Skeletal muscle satellite cell (primary cell): Measurements from ENCODE around the gene SIRPA.

Source experiments
- H3K27me3 ChIP-seq: 2 replicates; pipeline ENCODE4 v1.7.0; 2013; ENCODE audit warnings: low read length; ENCODE audit not compliant: control insufficient read depth, insufficient read depth
- H3K36me3 ChIP-seq: 2 replicates; pipeline ENCODE4 v1.7.0; 2013; ENCODE audit warnings: mild to moderate bottlenecking, control low read depth, low read length; ENCODE audit not compliant: insufficient read depth
- H3K4me1 ChIP-seq: 2 replicates; pipeline ENCODE4 v1.7.0; 2013; ENCODE audit warnings: low read length; ENCODE audit not compliant: control insufficient read depth, insufficient read depth
- H3K4me2 ChIP-seq: 2 replicates; pipeline ENCODE4 v1.7.0; 2013; ENCODE audit warnings: mild to moderate bottlenecking, low read length
- H3K4me3 ChIP-seq: 2 replicates; pipeline ENCODE4 v1.7.0; 2013; ENCODE audit warnings: low read length
- H3K9ac ChIP-seq: 2 replicates; pipeline ENCODE4 v1.7.0; 2013; ENCODE audit warnings: mild to moderate bottlenecking, low read depth, low read length, moderate library complexity
- H3K9me3 ChIP-seq: replicated peaks from 2 replicates; pipeline ENCODE4 v1.7.0; 2013; ENCODE audit warnings: mild to moderate bottlenecking, control low read depth, low read length

SIRPA gene

GRCh38 chr20:1891263-1892118 is 3.7 kb upstream of the SIRPA start:
- Histone ChIP-seq H3K4me3 (no peak overlapping the region), H3K9me3 (no peaks in the 10 kb centered on the region), H3K9ac (no peak overlapping the region), H3K4me1 (peaks cover 18% of the 10 kb centered on the region), H3K36me3 (no peaks in the 10 kb centered on the region), H3K27me3 (no peaks in the 10 kb centered on the region), H3K4me2 (no peak overlapping the region)

GRCh38 chr20:1892119-1892385 is 3.2 kb upstream of the SIRPA start:
- Histone ChIP-seq H3K9me3 (no peaks in the 10 kb centered on the region), H3K27me3 (no peaks in the 10 kb centered on the region), H3K9ac (no peak overlapping the region), H3K36me3 (no peaks in the 10 kb centered on the region), H3K4me3 (no peak overlapping the region), H3K4me2 (no peak overlapping the region), H3K4me1 (peaks cover 20% of the 10 kb centered on the region)

- Histone ChIP-seq H3K36me3 (peaks cover 7% of the 10 kb centered on the region), H3K4me3 (peak overlapping the region; percentile 85), H3K4me2 (peak overlapping the region; percentile 99), H3K27me3 (no peaks in the 10 kb centered on the region), H3K9me3 (no peaks in the 10 kb centered on the region), H3K4me1 (peaks cover 39% of the 10 kb centered on the region), H3K9ac (peak overlapping the region; percentile 96)
Observed at GRCh38 chr20:1893721-1894470, 1.3 kb upstream of the SIRPA start.

- H3K9me3 ChIP-seq, result no peaks in the 10 kb centered on the region
- H3K36me3 ChIP-seq, result peaks cover 7% of the 10 kb centered on the region
- peak overlapping the region; percentile 99 for H3K4me2 ChIP-seq
- peak overlapping the region; percentile 96 for H3K9ac ChIP-seq
- no peaks in the 10 kb centered on the region for H3K27me3 ChIP-seq
- peaks cover 43% of the 10 kb centered on the region for H3K4me1 ChIP-seq
- peak overlapping the region; percentile 85 for H3K4me3 ChIP-seq
Observed at GRCh38 chr20:1894471-1894950, 696 bp upstream of the SIRPA start.

GRCh38 chr20:1895674-1896483 is 672 bp downstream of the SIRPA start:
- peaks cover 43% of the 10 kb centered on the region for H3K4me1 ChIP-seq
- H3K9ac ChIP-seq, result peak overlapping the region; percentile 96
- H3K27me3 ChIP-seq, result no peaks in the 10 kb centered on the region
- peaks cover 7% of the 10 kb centered on the region for H3K36me3 ChIP-seq
- H3K4me2 ChIP-seq, result peak overlapping the region; percentile 99
- H3K9me3 ChIP-seq, result no peaks in the 10 kb centered on the region
- H3K4me3 ChIP-seq, result peak overlapping the region; percentile 85

- Histone ChIP-seq H3K9me3 (no peaks in the 10 kb centered on the region), H3K4me1 (peaks cover 43% of the 10 kb centered on the region), H3K27me3 (no peaks in the 10 kb centered on the region), H3K4me2 (peak overlapping the region; percentile 99), H3K9ac (peak overlapping the region; percentile 96), H3K4me3 (peak overlapping the region; percentile 85), H3K36me3 (peaks cover 10% of the 10 kb centered on the region)
Observed at GRCh38 chr20:1896484-1897258, 1.5 kb downstream of the SIRPA start.

- peak overlapping the region; percentile 99 for H3K4me2 ChIP-seq
- H3K9ac ChIP-seq, result peak overlapping the region; percentile 96
- H3K4me3 ChIP-seq, result peak overlapping the region; percentile 85
- no peaks in the 10 kb centered on the region for H3K27me3 ChIP-seq
- peaks cover 42% of the 10 kb centered on the region for H3K4me1 ChIP-seq
- no peaks in the 10 kb centered on the region for H3K9me3 ChIP-seq
- H3K36me3 ChIP-seq, result peaks cover 19% of the 10 kb centered on the region
Observed at GRCh38 chr20:1897541-1897940, 2.3 kb downstream of the SIRPA start.

- Histone ChIP-seq H3K36me3 (peaks cover 20% of the 10 kb centered on the region), H3K4me2 (peak overlapping the region; percentile 99), H3K4me1 (peaks cover 37% of the 10 kb centered on the region), H3K27me3 (no peaks in the 10 kb centered on the region), H3K9ac (peak overlapping the region; percentile 18), H3K4me3 (no peak overlapping the region), H3K9me3 (no peaks in the 10 kb centered on the region)
Observed at GRCh38 chr20:1897965-1898464, 2.8 kb downstream of the SIRPA start.

GRCh38 chr20:1898482-1899240 is 3.5 kb downstream of the SIRPA start:
- Histone ChIP-seq H3K9me3 (no peaks in the 10 kb centered on the region), H3K4me3 (no peak overlapping the region), H3K36me3 (peaks cover 20% of the 10 kb centered on the region), H3K4me1 (peaks cover 31% of the 10 kb centered on the region), H3K9ac (peak overlapping the region; percentile 18), H3K4me2 (peak overlapping the region; percentile 99), H3K27me3 (no peaks in the 10 kb centered on the region)

- Histone ChIP-seq H3K4me3 (no peak overlapping the region), H3K9me3 (no peaks in the 10 kb centered on the region), H3K36me3 (peaks cover 21% of the 10 kb centered on the region), H3K4me2 (peak overlapping the region; percentile 10), H3K9ac (peak overlapping the region; percentile 18), H3K27me3 (no peaks in the 10 kb centered on the region), H3K4me1 (peaks cover 31% of the 10 kb centered on the region)
Observed at GRCh38 chr20:1899241-1899525, 4.0 kb downstream of the SIRPA start.
